K562 (cell line): ENCODE results near the gene PELI3. TPM values are rescaled to one million over a fixed set of nuclear protein-coding genes. Genes with fewer than 3 reads are reported as not detected.

Experiments used
- BRCA1 ChIP-seq, 2 experiments: fragments of 450-650 bp in 1 of 2; sonication (generic) in 1 of 2; formaldehyde crosslinking in 1 of 2; IDR thresholded peaks; 2 replicates each; pipeline versions ENCODE4 v1.5.0 to v1.6.1; 2017 to 2020; ENCODE audit warnings: mild to moderate bottlenecking in 1 of 2, missing genetic modification reagents in 1 of 2
- CBX1 ChIP-seq: sonication (generic); IDR thresholded peaks from 2 replicates; pipeline ENCODE4 v1.6.1; 2016; ENCODE audit warnings: antibody characterized with exemption, low read depth, mild to moderate bottlenecking
- CTCFL ChIP-seq: IDR thresholded peaks from 2 replicates; pipeline ENCODE4 v1.6.1; 2011; ENCODE audit warnings: borderline replicate concordance, low read depth, mild to moderate bottlenecking, moderate library complexity, low read length; ENCODE audit not compliant: insufficient read depth, poor library complexity, severe bottlenecking
- DMBX1 ChIP-seq: fragments of 250-450 bp; sonication (Bioruptor Pico); IDR thresholded peaks from 2 replicates; pipeline ENCODE4 v1.8.0; 2022; ENCODE audit warnings: inconsistent platforms, mild to moderate bottlenecking, moderate library complexity, borderline replicate concordance
- JUN ChIP-seq, 2 experiments: sonication (generic) in 1 of 2; formaldehyde crosslinking in 1 of 2; IDR thresholded peaks; 2 replicates each; pipeline versions ENCODE4 v1.6.1 to v1.8.0; 2012 to 2022; ENCODE audit warnings: borderline replicate concordance in 2 of 2, mild to moderate bottlenecking in 2 of 2, improper control_type of control experiment in 1 of 2, low read depth in 1 of 2, low read length in 1 of 2, missing genetic modification reagents in 1 of 2
- PTTG1 ChIP-seq: fragments of 450-650 bp; IDR thresholded peaks from 2 replicates; pipeline ENCODE4 v1.6.1; 2016; ENCODE audit warnings: low read depth, mild to moderate bottlenecking, missing genetic modification characterization, missing compliant biosample characterization
- RFX1 ChIP-seq: fragments of 450-650 bp; IDR thresholded peaks from 2 replicates; pipeline ENCODE4 v1.6.1; 2016; ENCODE audit warnings: mild to moderate bottlenecking, moderate library complexity
- STAT5A ChIP-seq: IDR thresholded peaks from 2 replicates; pipeline ENCODE4 v1.6.1; 2012; ENCODE audit warnings: low read length, inconsistent platforms, borderline replicate concordance
- TRIM25 ChIP-seq: fragments of 450-650 bp; IDR thresholded peaks from 2 replicates; pipeline ENCODE4 v1.7.0; 2016; ENCODE audit warnings: borderline replicate concordance
- ZBTB7A ChIP-seq: IDR thresholded peaks from 2 replicates; pipeline ENCODE4 v1.6.1; 2011; ENCODE audit warnings: low read depth, mild to moderate bottlenecking, low read length, moderate library complexity, borderline replicate concordance; ENCODE audit not compliant: control insufficient read depth
- ZNF407 ChIP-seq: fragments of 450-650 bp; IDR thresholded peaks from 2 replicates; pipeline ENCODE4 v1.6.1; 2016; ENCODE audit warnings: low read depth
- polyA plus RNA-seq, 8 experiments: library from polyadenylated mRNA; depleted of rRNA in 4 of 8; stranded (reverse) in 5 of 8; unstranded in 3 of 8; fragments of >200 nt; fragmentation: Nextera tagmentation in 2 of 8; fragmentation: Illumina TruSeq in 1 of 8; extraction: Ambion mirVana in 2 of 8; extraction: Trizol in 1 of 8; gene quantifications; 2 replicates each; pipeline versions ENCODE4 v1.2.1 to v1.2.3, GENCODE V29; 2011 to 2014; ENCODE audit warnings: inconsistent platforms in 1 of 8, missing spikeins in 1 of 8
- total RNA-seq, 7 experiments: library from RNA; depleted of rRNA in 6 of 7; stranded (reverse); fragments of >200 nt in 6 of 7; fragmentation: Illumina TruSeq in 2 of 7; extraction: Trizol in 2 of 7; gene quantifications; 2 replicates each; pipeline versions ENCODE4 v1.2.1 to v1.2.3, GENCODE V29; 2011 to 2021; ENCODE audit warnings: low replicate concordance in 1 of 7

The PELI3 gene
- total and polyA plus RNA-seq, 9 of the 15 experiments (the other 6 are each of a cell fraction or from before 2014, with no cell fraction given): 0.17 to 4.2 (median 1.9) TPM

- TF ChIP-seq ZNF407 (no peak), ZBTB7A (no peak), BRCA1 (IDR thresholded peaks at IDR 0.05) (no peak), BRCA1 (CRISPR knock-in tag; IDR thresholded peaks at IDR 0.05) (no peak), TRIM25 (no peak), STAT5A (peak; percentile 35; the same call in 1 of the 2 replicates), CTCFL (peak; percentile 80), CBX1 (0 out of 2 replicates have a peak, but pooled peaks have one; percentile 16), RFX1 (no peak), JUN (IDR thresholded peaks at IDR 0.05; ENCODE audit: borderline replicate concordance, low read depth, low read length) (peak; percentile 13; the same call in 1 of the 2 replicates), JUN (CRISPR knock-in tag; IDR thresholded peaks at IDR 0.05; ENCODE audit: borderline replicate concordance) (no peak; the same call in 1 of the 2 replicates), DMBX1 (CRISPR knock-in tag) (0 out of 2 replicates have a peak, but pooled peaks have one; percentile 28), PTTG1 (tag) (no peak)
Measured at GRCh38 chr11:66438504-66439466, 27.9 kb upstream of the PELI3 start, which contains the start of gene MRPL11 (continued).
